Endothelial cell of hepatic sinusoid (primary cell): ENCODE data around the gene ZNF346.

Experiments
- in situ Hi-C: cut with HindIII; loops from 2 replicates; pipeline ENCODE4 v1.10.0; 2017; ENCODE audit warnings: low sequenced_read_pairs

ZNF346 gene

GRCh38 chr5:177112589-177113220, 90.2 kb downstream of the ZNF346 start:
- in situ Hi-C loops: loop anchor here (5.0 to 25.0 kb wide), 3 partner anchors 40 to 325 kb away; partner anchors contain the start of genes GRK6, MXD3, PRELID1 and PRR7

- in situ Hi-C loops: loop anchor here (5.0 to 25.0 kb wide), 3 partner anchors 41 to 324 kb away; partner anchors contain the start of genes GRK6, MXD3, PRELID1 and PRR7
Observed at GRCh38 chr5:177113566-177114424, 91.3 kb downstream of the ZNF346 start.

- in situ Hi-C loops: loop anchor here (25.0 kb wide), 2 partner anchors 195 to 320 kb away; partner anchors contain the start of genes GRK6, MXD3, PRELID1 and PRR7
Observed at GRCh38 chr5:177116631-177117373, 94.3 kb downstream of the ZNF346 start.

GRCh38 chr5:177117441-177118045, 95.0 kb downstream of the ZNF346 start:
- in situ Hi-C loops: loop anchor here (25.0 kb wide), 2 partner anchors 195 to 320 kb away; partner anchors contain the start of genes GRK6, MXD3, PRELID1 and PRR7

GRCh38 chr5:177122566-177122965, 100.1 kb downstream of the ZNF346 start:
- in situ Hi-C loops: loop anchor here (10.0 to 25.0 kb wide), 3 partner anchors 132 to 315 kb away; partner anchors contain the start of genes GRK6, MXD3, PRELID1 and PRR7

- in situ Hi-C loops: loop anchor here (10.0 to 25.0 kb wide), 3 partner anchors 131 to 313 kb away; partner anchors contain the start of genes GRK6, MXD3, PRELID1 and PRR7
Observed at GRCh38 chr5:177123789-177124485, 101.4 kb downstream of the ZNF346 start.

GRCh38 chr5:177124486-177124991, 102.0 kb downstream of the ZNF346 start:
- in situ Hi-C loops: loop anchor here (10.0 to 25.0 kb wide), 3 partner anchors 130 to 313 kb away; partner anchors contain the start of genes GRK6, MXD3, PRELID1 and PRR7

GRCh38 chr5:177126771-177127170, 104.3 kb downstream of the ZNF346 start:
- in situ Hi-C loops: loop anchor here (10.0 kb wide), 1 partner anchor 128 kb away; no protein-coding TSS in a partner anchor

GRCh38 chr5:177128551-177128981, 106.1 kb downstream of the ZNF346 start:
- in situ Hi-C loops: loop anchor here (10.0 kb wide), 1 partner anchor 126 kb away; no protein-coding TSS in a partner anchor

GRCh38 chr5:177130211-177131018, 107.9 kb downstream of the ZNF346 start:
- in situ Hi-C loops: no loop called here
